ENCODE data around the gene MBP. TPM values are rescaled to one million over a fixed set of nuclear protein-coding genes. Genes with fewer than 3 reads are reported as not detected.

The MBP gene
- total and polyA plus RNA-seq, 10 of the 15 experiments (the other 5 are each of a cell fraction or from before 2014, with no cell fraction given), result 12.2 to 67.8 (median 42.1) TPM

DNA sequence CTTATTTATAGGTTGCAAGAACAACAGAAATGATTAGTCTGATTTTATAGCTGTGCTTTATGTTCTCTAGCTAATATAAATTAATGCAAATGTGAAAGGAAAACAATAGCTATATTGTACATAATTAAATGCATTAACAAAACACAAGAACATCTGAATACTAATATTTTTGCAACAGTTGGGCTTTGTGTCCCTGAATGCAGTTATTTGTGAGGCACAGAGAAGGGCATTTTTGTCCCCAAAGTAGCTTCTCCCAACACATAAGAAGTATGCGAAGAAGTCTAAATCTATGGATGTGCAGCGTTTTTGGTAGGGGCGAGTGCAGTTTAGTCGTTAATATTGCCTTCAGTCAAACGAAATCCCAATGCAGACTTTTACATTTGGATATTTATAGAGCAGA is 110.0 kb downstream of the MBP start (continued):
- no peak for TF ChIP-seq CUX1 (IDR thresholded peaks at IDR 0.05; ENCODE audit: insufficient replicate concordance, low read depth, low read length)
- TF ChIP-seq CBX5 (IDR thresholded peaks at IDR 0.05; ENCODE audit: low read depth), result no peak
- TF ChIP-seq TCF7 (IDR thresholded peaks at IDR 0.05; ENCODE audit: borderline replicate concordance), result no peak

GRCh38 chr18:77022116-77022515 is 110.5 kb downstream of the MBP start:
- DNase-seq (ENCODE audit: low read depth, low spot score), result no peak
- Histone ChIP-seq H4K20me1 (ENCODE audit: control insufficient read depth, insufficient read depth) (no peaks in the 10 kb centered on the region), H3K4me3 (no peak overlapping the region), H3K36me3 (ENCODE audit: control insufficient read depth in 2 of 2, insufficient read depth in 2 of 2, low read length in 1 of 2) (peaks cover 3 to 11% of the 10 kb centered on the region in 2 experiments; a peak in 3 of 4 replicates), H2AFZ (ENCODE audit: control insufficient read depth, low read depth, low read length) (no peak overlapping the region), H3K4me1 (ENCODE audit: control insufficient read depth, insufficient read depth, low read length) (no peaks in the 10 kb centered on the region), H3K9ac (ENCODE audit: control insufficient read depth, insufficient read depth, low read length) (no peak overlapping the region), H3K27ac (ENCODE audit: control insufficient read depth, insufficient read depth) (no peak overlapping the region), H3K9me3 (replicated peaks; ENCODE audit: control insufficient read depth, insufficient read depth, low read length) (no peaks in the 10 kb centered on the region), H3K79me2 (ENCODE audit: control insufficient read depth, insufficient read depth, low read length) (no peaks in the 10 kb centered on the region), H3K27me3 (replicated peaks in 1 of 2; ENCODE audit: control insufficient read depth in 2 of 2, insufficient read depth in 2 of 2, low read length in 1 of 2) (no peaks in the 10 kb centered on the region), H3K4me2 (ENCODE audit: control insufficient read depth, insufficient read depth) (no peak overlapping the region)
- intact Hi-C loops (cut with micrococcal nuclease; ENCODE audit: unreplicated experiment), result no loop called here
- whole genome bisulfite sequencing (ENCODE audit: insufficient coverage, insufficient replicate concordance, low lambda C conversion rate, missing lambda C conversion rate), result 94% methylated on average over 12 of the region's 12 CpGs
- ATAC-seq, result no peak
- ChIA-PET RAD21 (ENCODE audit: unreplicated experiment) (no interaction called here), POLR2A (interaction anchor here (0.9 kb wide), 1 partner anchor 9 kb away, joined by 3 read pairs; no protein-coding TSS in a partner anchor), CTCF (no interaction called here), SMC1A (ENCODE audit: uncharacterized antibody, unreplicated experiment) (interaction anchor here (1.0 to 1.2 kb wide), 2 partner anchors 8 to 190 kb away, joined by 3 read pairs; no protein-coding TSS in a partner anchor)
- no peak for FAIRE-seq
- in situ Hi-C loops (cut with MboI), result no loop called here
- TF ChIP-seq PAX8 (IDR thresholded peaks at IDR 0.05), result no peak
- no peak for TF ChIP-seq BHLHE40 (IDR thresholded peaks at IDR 0.05; ENCODE audit: borderline replicate concordance in 1 of 2, low read depth in 2 of 2, low read length in 1 of 2)
- TF ChIP-seq IRF4 (IDR thresholded peaks at IDR 0.05; ENCODE audit: low read depth, low read length), result no peak
- no peak for TF ChIP-seq STAT1 (conservative IDR thresholded peaks at IDR 0.05)
- TF ChIP-seq ZNF207 (IDR thresholded peaks at IDR 0.05; ENCODE audit: borderline replicate concordance), result no peak
- TF ChIP-seq CHD1 (IDR thresholded peaks at IDR 0.05; ENCODE audit: low read depth, low read length), result no peak
- TF ChIP-seq SPI1 (IDR thresholded peaks at IDR 0.05; ENCODE audit: borderline replicate concordance, insufficient read depth, low read depth, low read length), result no peak
- TF ChIP-seq RFX5 (IDR thresholded peaks at IDR 0.05; ENCODE audit: low read depth, low read length), result no peak
- no peak for TF ChIP-seq SMARCA5 (IDR thresholded peaks at IDR 0.05)
- TF ChIP-seq CHD4 (IDR thresholded peaks at IDR 0.05), result no peak
- no peak for TF ChIP-seq PML (IDR thresholded peaks at IDR 0.05; ENCODE audit: low read length)
- TF ChIP-seq WRNIP1 (IDR thresholded peaks at IDR 0.05; ENCODE audit: borderline replicate concordance, low read depth, low read length), result no peak
- TF ChIP-seq RB1 (IDR thresholded peaks at IDR 0.05; ENCODE audit: borderline replicate concordance), result no peak
- no peak for TF ChIP-seq YBX1 (IDR thresholded peaks at IDR 0.05)
- TF ChIP-seq RELA (IDR thresholded peaks at IDR 0.05; ENCODE audit: borderline replicate concordance, partially characterized antibody), result no peak
- TF ChIP-seq SREBF2 (IDR thresholded peaks at IDR 0.05; ENCODE audit: low read length), result no peak
- no TSS peak for BruUV-seq (replicated peaks)

Data from GM12878 (cell line).